Activated CD4-positive, alpha-beta T cell treated with anti-CD3 and anti-CD28 coated beads, Interleukin-2, amount 50 U/mL, for 4 hours (primary cell): ENCODE measurements around the gene PARP1.
"Not testable (repeated sequence)": the region's sequence is repeated elsewhere in the genome, so short reads cannot be mapped to it uniquely, and the experiment has no call there.

Experiments used
- DNase-seq, 2 experiments: peaks; one replicate each; pipeline ENCODE4 v3.0.0-alpha.2; 2020

PARP1 gene

DNA sequence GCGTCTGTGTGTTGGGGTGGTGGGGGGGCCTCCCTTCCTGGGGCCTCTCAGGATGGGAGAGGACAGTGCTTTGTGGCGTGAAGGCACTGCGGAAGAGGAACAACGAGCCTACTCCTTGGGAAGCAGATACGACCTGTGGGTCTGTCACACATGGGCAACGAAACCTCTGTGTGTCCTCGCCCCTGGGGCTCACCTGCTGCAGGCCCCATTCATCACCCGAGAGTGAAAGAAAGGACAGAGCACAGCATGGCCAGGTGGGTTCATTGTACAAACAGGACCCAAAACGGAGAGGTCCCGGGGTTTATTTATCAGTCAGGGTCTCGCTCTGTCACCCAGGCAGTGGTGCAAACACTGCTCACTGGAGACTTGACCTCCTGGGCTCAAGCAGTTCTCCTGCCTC is 58.8 kb downstream of the PARP1 start:
- DNase-seq: no peak

GRCh38 chr1:226344441-226345259 is 63.2 kb downstream of the PARP1 start:
- DNase-seq: no peak

DNA sequence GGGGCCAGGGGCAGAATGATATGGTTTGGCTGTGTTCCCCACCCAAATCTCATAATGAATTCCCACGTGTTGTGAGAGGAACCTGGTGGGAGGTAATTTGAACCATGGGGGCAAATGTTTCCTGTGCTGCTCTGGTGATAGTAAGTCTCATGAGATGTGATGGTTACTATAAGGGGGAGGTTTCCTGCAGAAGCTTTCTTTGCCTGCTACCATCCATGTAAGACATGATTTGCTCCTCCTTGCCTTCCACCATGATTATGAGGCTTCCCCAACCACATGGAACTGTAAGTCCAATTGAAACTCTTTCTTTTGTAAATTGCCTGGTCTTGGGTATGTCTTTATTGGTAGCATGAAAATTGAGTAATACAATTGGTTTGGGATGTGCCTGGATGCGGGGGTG is 65.2 kb downstream of the PARP1 start:
- DNase-seq: no peak

DNA sequence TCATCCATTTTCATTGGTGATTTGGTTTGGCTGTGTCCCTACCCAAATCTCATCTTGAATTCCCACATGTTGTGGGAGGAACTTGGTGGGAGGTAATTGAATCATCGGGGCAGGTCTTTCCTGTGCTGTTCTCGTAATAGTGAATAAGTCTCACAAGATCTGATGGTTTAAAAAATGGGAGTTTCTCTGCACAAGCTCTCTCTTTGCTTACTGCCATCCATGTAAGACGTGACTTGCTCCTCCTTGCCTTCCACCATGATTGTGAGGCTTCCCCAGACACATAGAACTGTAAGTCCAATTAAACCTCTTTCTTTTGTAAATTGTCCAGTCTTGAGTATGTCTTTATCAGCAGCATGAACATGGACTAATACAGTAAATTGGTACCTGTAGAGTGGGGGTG is 67.8 kb downstream of the PARP1 start:
- not testable (repeated sequence) for DNase-seq

GRCh38 chr1:226337276-226337875 is 70.5 kb downstream of the PARP1 start:
- DNase-seq: no peak

- DNase-seq: no peak
These were observed 72.2 kb downstream of the PARP1 start for GRCh38 chr1:226335661-226336060.

- DNase-seq: no peak
These were observed 74.9 kb downstream of the PARP1 start for GRCh38 chr1:226332947-226333346.

- no peak for DNase-seq
These were observed 78.7 kb downstream of the PARP1 start for GRCh38 chr1:226329237-226329636.

- DNase-seq: no peak
These were observed 80.1 kb downstream of the PARP1 start for GRCh38 chr1:226327761-226328162.

DNA sequence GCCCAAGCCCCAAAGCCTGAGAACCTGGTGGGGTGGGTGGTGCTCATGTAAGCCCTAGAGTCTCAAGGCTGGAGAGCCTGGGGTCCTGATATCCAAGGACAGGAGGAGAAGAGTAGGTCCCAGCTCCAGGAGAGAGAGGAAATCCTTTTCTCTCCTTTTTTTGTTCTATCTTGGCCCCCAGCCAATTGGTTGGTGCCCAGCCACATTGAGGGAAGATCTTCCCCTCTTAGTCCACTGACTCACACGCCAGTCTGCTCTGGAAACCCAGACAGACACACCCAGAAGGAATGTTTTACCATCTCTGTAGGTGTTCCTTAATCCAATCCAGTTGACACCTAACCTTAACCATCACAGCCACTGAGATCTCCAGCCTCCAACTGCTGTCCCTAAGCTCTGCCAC is 82.7 kb downstream of the PARP1 start:
- DNase-seq: no peak

DNA sequence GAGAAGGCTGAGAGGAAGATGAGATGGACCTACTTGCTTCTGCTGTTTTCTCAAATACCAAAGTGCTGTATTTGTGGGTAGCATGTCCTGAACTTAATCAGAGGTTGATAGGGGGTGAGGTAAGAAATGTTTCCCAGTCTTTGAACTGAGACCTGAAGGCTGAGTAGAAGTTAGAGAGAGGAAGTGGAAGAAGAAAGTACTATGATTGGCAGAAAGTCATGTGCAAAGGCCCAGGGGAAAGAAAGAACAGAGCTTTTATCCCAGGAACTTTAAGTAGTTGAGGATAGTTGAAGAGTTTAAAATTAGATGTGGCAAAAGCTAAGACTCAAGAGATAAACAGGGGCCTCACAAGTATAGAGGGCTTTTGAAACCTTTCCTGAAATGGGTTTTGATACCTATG is 83.4 kb downstream of the PARP1 start:
- DNase-seq: no peak

DNA sequence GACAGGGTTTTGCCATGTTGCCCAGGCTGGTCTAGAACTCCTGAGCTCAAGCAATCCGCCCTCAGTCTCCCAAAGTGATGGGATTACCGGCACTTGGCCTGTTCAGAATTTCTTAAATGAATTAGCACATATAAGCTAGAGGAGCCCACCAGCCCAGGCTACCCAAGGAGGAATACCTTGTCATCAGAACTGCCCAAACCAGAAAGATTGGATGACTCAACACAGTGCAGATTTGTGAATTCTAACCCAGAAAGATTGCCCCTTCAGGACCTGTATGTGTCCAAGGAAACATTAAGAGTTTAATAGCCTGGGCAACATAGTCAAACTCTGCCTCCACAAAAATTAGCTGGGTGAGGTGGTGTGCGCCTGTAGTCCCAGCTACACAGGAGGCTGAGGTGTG is 84.9 kb downstream of the PARP1 start:
- DNase-seq: no peak

GRCh38 chr1:226320930-226321329 is 87.0 kb downstream of the PARP1 start:
- no peak for DNase-seq

DNA sequence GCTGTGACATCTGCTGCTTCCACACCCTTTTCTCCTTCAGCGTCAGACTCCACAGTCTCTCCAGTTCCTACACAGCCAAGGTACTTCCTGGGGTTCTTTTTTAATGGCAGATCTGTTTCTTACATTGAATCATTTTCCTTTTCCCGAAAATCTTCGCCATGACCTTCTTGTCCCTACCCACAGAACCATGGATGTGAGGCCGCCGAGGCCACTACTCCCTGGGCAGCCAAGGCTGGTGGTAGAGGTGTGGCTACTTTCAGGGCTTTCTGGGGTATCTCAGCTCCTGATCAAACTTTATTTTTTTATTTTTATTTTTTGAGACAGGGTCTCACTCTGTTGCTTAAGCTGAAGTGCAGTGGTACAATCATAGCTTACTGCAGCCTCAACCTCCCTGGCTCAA is 89.4 kb downstream of the PARP1 start:
- no peak for DNase-seq

- DNase-seq: no peak
These were observed 93.8 kb downstream of the PARP1 start for GRCh38 chr1:226314055-226314454.

- DNase-seq: no peak
These were observed 95.8 kb downstream of the PARP1 start for GRCh38 chr1:226312065-226312464.

- DNase-seq: no peak
These were observed 96.5 kb downstream of the PARP1 start for GRCh38 chr1:226311376-226311775.
